HEK293 (cell line): ENCODE measurements around the gene TPBGL.

Source experiments
- CTCF ChIA-PET: fragments of 350-600 bp; formaldehyde crosslinking; extraction: SDS; loops from one replicate; lab custom pipeline; 2021; ENCODE audit warnings: antibody characterized with exemption; lab: Yijun Ruan, JAX
- POLR2A ChIA-PET: fragments of 300-600 bp; formaldehyde crosslinking; extraction: SDS; loops from one replicate; lab custom pipeline; 2020; ENCODE audit warnings: antibody characterized with exemption, inconsistent platforms; lab: Yijun Ruan, JAX
- H3K27ac ChIP-seq: fragments of 200-500 bp; sonication (Bioruptor generic); 2 replicates; pipeline ENCODE4 v1.5.1; 2014; ENCODE audit warnings: low read depth, low read length, control low read depth, inconsistent platforms; ENCODE audit errors: extremely low read depth
- H3K36me3 ChIP-seq, 2 experiments: fragments of 200-500 bp in 1 of 2; sonication (Bioruptor generic) in 1 of 2; 1 replicate in 1 of 2; 2 replicates in 1 of 2; pipeline ENCODE4 v1.5.1; 2014 to 2017; ENCODE audit warnings: inconsistent platforms in 2 of 2, low read length in 2 of 2; ENCODE audit not compliant: control insufficient read depth in 2 of 2, insufficient read depth in 1 of 2
- H3K4me1 ChIP-seq: fragments of 200-500 bp; sonication (Bioruptor generic); 2 replicates; pipeline ENCODE4 v1.5.1; 2014; ENCODE audit warnings: mild to moderate bottlenecking, low read length, inconsistent platforms; ENCODE audit not compliant: control insufficient read depth, insufficient read depth
- H3K4me3 ChIP-seq: 2 replicates; pipeline ENCODE4 v1.5.1; 2011; ENCODE audit warnings: low read depth, mild to moderate bottlenecking, control low read depth, low read length, moderate library complexity
- H3K9me3 ChIP-seq: fragments of 200-500 bp; sonication (Bioruptor generic); 2 replicates; pipeline ENCODE4 v1.5.1; 2014; ENCODE audit warnings: low read depth, low read length, inconsistent platforms; ENCODE audit not compliant: control insufficient read depth, insufficient read depth
- ELK4 ChIP-seq: IDR thresholded peaks from 2 replicates; pipeline ENCODE4 v1.6.1; 2011; ENCODE audit warnings: mild to moderate bottlenecking, low read depth, low read length, borderline replicate concordance
- GLIS2 ChIP-seq: fragments of 450-650 bp; formaldehyde crosslinking; IDR thresholded peaks from 2 replicates; pipeline ENCODE4 v1.5.1; 2016; ENCODE audit warnings: missing biosample characterization, missing genetic modification characterization
- HOXA7 ChIP-seq: sonication (generic); formaldehyde crosslinking; IDR thresholded peaks from 2 replicates; pipeline ENCODE4 v1.8.1; 2022; ENCODE audit warnings: missing genetic modification reagents, borderline replicate concordance
- KLF7 ChIP-seq: fragments of 450-650 bp; formaldehyde crosslinking; IDR thresholded peaks from 2 replicates; pipeline ENCODE4 v1.5.1; 2016; ENCODE audit warnings: missing biosample characterization, missing genetic modification characterization, borderline replicate concordance
- SCRT2 ChIP-seq: fragments of 450-650 bp; formaldehyde crosslinking; IDR thresholded peaks from 2 replicates; pipeline ENCODE4 v1.5.1; 2016; ENCODE audit warnings: missing biosample characterization, missing genetic modification characterization
- YY1 ChIP-seq: fragments of 450-650 bp; formaldehyde crosslinking; IDR thresholded peaks from 2 replicates; pipeline ENCODE4 v1.5.1; 2018; ENCODE audit warnings: missing biosample characterization, missing genetic modification characterization
- ZBTB1 ChIP-seq: fragments of 450-650 bp; formaldehyde crosslinking; IDR thresholded peaks from 2 replicates; pipeline ENCODE4 v1.5.1; 2016; ENCODE audit warnings: missing biosample characterization, missing genetic modification characterization
- ZBTB17 ChIP-seq: fragments of 450-650 bp; formaldehyde crosslinking; IDR thresholded peaks from 2 replicates; pipeline ENCODE4 v1.5.1; 2016; ENCODE audit warnings: missing biosample characterization, missing genetic modification characterization
- ZFP3 ChIP-seq: fragments of 450-650 bp; formaldehyde crosslinking; IDR thresholded peaks from 2 replicates; pipeline ENCODE4 v1.5.1; 2016; ENCODE audit warnings: low read depth, missing biosample characterization, missing genetic modification characterization
- ZNF138 ChIP-seq: fragments of 450-650 bp; formaldehyde crosslinking; IDR thresholded peaks from 2 replicates; pipeline ENCODE4 v1.5.1; 2016; ENCODE audit warnings: missing biosample characterization, missing genetic modification characterization, borderline replicate concordance
- ZNF157 ChIP-seq: fragments of 450-650 bp; formaldehyde crosslinking; IDR thresholded peaks from 2 replicates; pipeline ENCODE4 v1.5.1; 2016; ENCODE audit warnings: missing biosample characterization, missing genetic modification characterization
- ZNF16 ChIP-seq: fragments of 450-650 bp; formaldehyde crosslinking; IDR thresholded peaks from 2 replicates; pipeline ENCODE4 v1.5.1; 2016; ENCODE audit warnings: low read depth, missing biosample characterization, missing genetic modification characterization
- ZNF202 ChIP-seq: fragments of 450-650 bp; formaldehyde crosslinking; IDR thresholded peaks from 2 replicates; pipeline ENCODE4 v1.5.1; 2016; ENCODE audit warnings: missing biosample characterization, missing genetic modification characterization, borderline replicate concordance
- ZNF335 ChIP-seq: fragments of 450-650 bp; formaldehyde crosslinking; conservative IDR thresholded peaks from 2 replicates; pipeline ENCODE4 v1.5.1; 2016; ENCODE audit warnings: missing biosample characterization, missing genetic modification characterization
- ZNF48 ChIP-seq: fragments of 450-650 bp; formaldehyde crosslinking; IDR thresholded peaks from 2 replicates; pipeline ENCODE4 v1.5.1; 2016; ENCODE audit warnings: missing biosample characterization, missing genetic modification characterization
- ZNF621 ChIP-seq: fragments of 450-650 bp; formaldehyde crosslinking; IDR thresholded peaks from 2 replicates; pipeline ENCODE4 v1.5.1; 2017; ENCODE audit warnings: missing biosample characterization, missing genetic modification characterization
- ZNF76 ChIP-seq: fragments of 450-650 bp; formaldehyde crosslinking; IDR thresholded peaks from 2 replicates; pipeline ENCODE4; 2016; ENCODE audit warnings: low read depth, missing biosample characterization, missing genetic modification characterization, borderline replicate concordance
- ZNF785 ChIP-seq: fragments of 450-650 bp; formaldehyde crosslinking; IDR thresholded peaks from 2 replicates; pipeline ENCODE4 v1.5.1; 2016; ENCODE audit warnings: missing biosample characterization, missing genetic modification characterization
- ZNF837 ChIP-seq: fragments of 450-650 bp; formaldehyde crosslinking; IDR thresholded peaks from 2 replicates; pipeline ENCODE4 v1.5.1; 2016; ENCODE audit warnings: missing biosample characterization, missing genetic modification characterization

TPBGL gene

GRCh38 chr11:75242722-75243600, 2.4 kb downstream of the TPBGL start:
- Histone ChIP-seq H3K36me3 (no peaks in the 10 kb centered on the region), H3K4me1 (no peaks in the 10 kb centered on the region), H3K27ac (no peak overlapping the region), H3K9me3 (no peaks in the 10 kb centered on the region), H3K4me3 (no peak overlapping the region)
- ChIA-PET CTCF (interaction anchor here (0.6 to 5.4 kb wide), 22 partner anchors 8 to 314 kb away, joined by 3 to 59 read pairs (median 5); partner anchors contain the start of gene SLCO2B1), POLR2A (interaction anchor here (1.6 kb wide), 1 partner anchor 750 kb away, joined by 4 read pairs; the partner anchor contains the start of gene LIPT2)
- no peak for TF ChIP-seq ZNF837 (tag by site-specific recombination)
- no peak for TF ChIP-seq ZNF335 (tag by site-specific recombination)
- no peak for TF ChIP-seq ZNF621
- TF ChIP-seq ZNF16 (tag by site-specific recombination) = no peak
- no peak for TF ChIP-seq ZNF76 (tag by site-specific recombination)
- no peak for TF ChIP-seq SCRT2 (tag by site-specific recombination)
- TF ChIP-seq, all 188 proteins: peak for 0

- ChIA-PET POLR2A (no interaction called here), CTCF (interaction anchor here (0.8 to 9.3 kb wide), 13 partner anchors 10 to 318 kb away, joined by 3 to 273 read pairs (median 3); no protein-coding TSS in a partner anchor)
- TF ChIP-seq SCRT2 (tag by site-specific recombination) = no peak
- TF ChIP-seq KLF7 (tag by site-specific recombination) = no peak
- no peak for TF ChIP-seq ZBTB1
- no peak for TF ChIP-seq ZNF16 (tag by site-specific recombination)
- no peak for TF ChIP-seq ELK4
- no peak for TF ChIP-seq ZNF202 (tag by site-specific recombination)
- TF ChIP-seq ZNF48 (tag by site-specific recombination) = no peak
- TF ChIP-seq HOXA7 (CRISPR knock-in tag) = no peak
- no peak for TF ChIP-seq ZNF785 (tag by site-specific recombination)
- H3K4me3 ChIP-seq = no peak overlapping the region
- H3K27ac ChIP-seq = no peak overlapping the region
- no peaks in the 10 kb centered on the region for H3K36me3 ChIP-seq
- no peaks in the 10 kb centered on the region for H3K9me3 ChIP-seq
- H3K4me1 ChIP-seq = no peaks in the 10 kb centered on the region
Observed at GRCh38 chr11:75244052-75244814, 3.7 kb downstream of the TPBGL start.

- Histone ChIP-seq H3K27ac (no peak overlapping the region), H3K9me3 (no peaks in the 10 kb centered on the region), H3K4me1 (no peaks in the 10 kb centered on the region), H3K36me3 (no peaks in the 10 kb centered on the region), H3K4me3 (no peak overlapping the region)
- CTCF ChIA-PET = interaction anchor here (0.6 to 9.3 kb wide), 13 partner anchors 11 to 543 kb away, joined by 3 to 273 read pairs (median 3); no protein-coding TSS in a partner anchor
- TF ChIP-seq ZNF157 (tag by site-specific recombination) (no peak), ZNF138 (tag by site-specific recombination) (no peak), GLIS2 (tag by site-specific recombination) (0 out of 2 replicates have a peak, but pooled peaks have one; percentile 28), YY1 (tag by site-specific recombination) (no peak), ZBTB17 (tag by site-specific recombination) (0 out of 2 replicates have a peak, but pooled peaks have one; percentile 24), ZFP3 (peak; percentile 76)
- TF ChIP-seq, all 188 proteins: peak for 3
- POLR2A ChIA-PET = no interaction called here
Observed at GRCh38 chr11:75245356-75246005, 4.9 kb downstream of the TPBGL start.
